22Rv1 (cell line): ENCODE data around the gene INPP5A.

Experiments used
- H3K27ac ChIP-seq: fragments of 450-650 bp; 2 replicates; pipeline ENCODE4 v1.5.1; 2017
- ZFX ChIP-seq: fragments of 450-650 bp; IDR thresholded peaks from 2 replicates; pipeline ENCODE4 v1.6.1; 2017; ENCODE audit warnings: antibody characterized with exemption, borderline replicate concordance
- TF ChIP-seq, protein P1 (sequence below): fragments of 450-650 bp; IDR thresholded peaks from 2 replicates; pipeline ENCODE4 v1.5.1; 2017; ENCODE audit warnings: mild to moderate bottlenecking

Gene INPP5A

DNA sequence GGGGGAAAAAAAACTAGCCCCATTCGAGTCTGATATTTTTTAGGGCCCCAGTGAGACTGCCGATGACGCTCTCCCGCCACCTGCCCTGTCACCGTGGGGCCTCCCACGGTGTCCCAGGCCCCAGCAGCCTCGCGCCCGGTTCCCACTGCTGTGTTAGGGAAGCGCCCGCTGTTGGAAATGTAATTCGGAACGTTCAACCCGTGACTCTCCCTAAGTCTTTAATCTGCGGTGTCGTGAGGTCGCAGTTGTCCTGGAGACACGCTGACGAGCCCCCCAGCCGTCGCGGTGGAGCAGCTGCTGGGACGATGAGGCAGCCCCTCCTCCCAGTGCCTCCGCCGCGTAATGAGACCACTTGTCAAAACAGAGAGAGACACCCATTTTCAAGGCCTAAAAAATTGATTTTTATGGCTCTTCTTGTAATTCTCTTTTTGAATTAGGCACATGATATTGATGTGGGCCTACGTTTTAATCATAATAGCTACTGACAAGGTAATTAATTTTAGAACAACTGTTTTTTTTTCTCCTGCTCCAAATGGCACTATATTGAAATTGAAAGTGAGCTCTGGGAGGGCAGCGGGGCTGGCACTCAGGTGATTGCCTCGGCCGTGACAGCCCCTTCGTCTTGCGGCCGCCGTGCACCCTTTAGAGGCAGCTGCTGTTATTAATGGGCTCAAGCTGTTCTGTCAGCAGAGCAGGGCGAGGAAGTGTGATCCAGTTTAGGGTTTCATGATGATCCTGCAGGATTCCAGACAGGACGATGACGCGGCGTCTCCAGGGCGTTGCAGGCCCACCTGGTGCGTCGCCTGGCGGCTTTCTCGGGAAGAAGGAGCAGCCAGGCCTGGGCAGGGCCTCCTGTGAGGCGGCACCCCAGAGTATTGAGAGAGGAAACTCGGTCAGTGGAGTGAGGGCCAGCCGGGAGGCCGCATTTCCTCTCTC is 185.1 kb downstream of the INPP5A start:
- TF ChIP-seq, protein P1, sequence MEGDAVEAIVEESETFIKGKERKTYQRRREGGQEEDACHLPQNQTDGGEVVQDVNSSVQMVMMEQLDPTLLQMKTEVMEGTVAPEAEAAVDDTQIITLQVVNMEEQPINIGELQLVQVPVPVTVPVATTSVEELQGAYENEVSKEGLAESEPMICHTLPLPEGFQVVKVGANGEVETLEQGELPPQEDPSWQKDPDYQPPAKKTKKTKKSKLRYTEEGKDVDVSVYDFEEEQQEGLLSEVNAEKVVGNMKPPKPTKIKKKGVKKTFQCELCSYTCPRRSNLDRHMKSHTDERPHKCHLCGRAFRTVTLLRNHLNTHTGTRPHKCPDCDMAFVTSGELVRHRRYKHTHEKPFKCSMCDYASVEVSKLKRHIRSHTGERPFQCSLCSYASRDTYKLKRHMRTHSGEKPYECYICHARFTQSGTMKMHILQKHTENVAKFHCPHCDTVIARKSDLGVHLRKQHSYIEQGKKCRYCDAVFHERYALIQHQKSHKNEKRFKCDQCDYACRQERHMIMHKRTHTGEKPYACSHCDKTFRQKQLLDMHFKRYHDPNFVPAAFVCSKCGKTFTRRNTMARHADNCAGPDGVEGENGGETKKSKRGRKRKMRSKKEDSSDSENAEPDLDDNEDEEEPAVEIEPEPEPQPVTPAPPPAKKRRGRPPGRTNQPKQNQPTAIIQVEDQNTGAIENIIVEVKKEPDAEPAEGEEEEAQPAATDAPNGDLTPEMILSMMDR: no peak
- no peak for TF ChIP-seq ZFX
- no peak overlapping the region for H3K27ac ChIP-seq

DNA sequence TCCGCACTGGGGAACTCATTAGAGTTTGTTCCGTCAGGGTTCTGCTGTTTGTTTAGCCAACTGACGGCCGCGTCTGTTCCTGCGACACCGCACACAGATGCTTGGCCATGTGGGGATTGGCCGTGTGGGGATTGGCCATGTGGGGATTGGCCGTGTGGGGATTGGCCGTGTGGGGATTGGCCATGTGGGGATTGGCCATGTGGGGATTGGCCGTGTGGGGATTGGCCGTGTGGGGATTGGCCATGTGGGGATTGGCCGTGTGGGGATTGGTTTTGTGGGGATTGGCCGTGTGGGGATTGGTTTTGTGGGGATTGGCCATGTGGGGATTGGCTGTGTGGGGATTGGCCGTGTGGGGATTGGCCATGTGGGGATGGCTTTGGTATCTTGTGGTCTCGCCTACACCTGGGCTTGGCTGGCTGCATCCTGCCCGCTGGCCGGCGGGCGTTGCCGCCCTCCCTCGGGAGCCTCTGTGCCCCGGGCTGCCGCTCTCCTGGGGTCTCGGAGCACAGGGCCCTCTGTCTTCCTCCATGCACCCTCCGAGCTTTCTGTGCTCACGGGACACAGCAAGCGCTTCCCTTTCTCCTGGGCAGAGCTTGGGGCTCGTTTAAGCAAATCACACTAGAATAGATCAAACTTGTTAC is 185.9 kb downstream of the INPP5A start:
- TF ChIP-seq ZFX: no peak
- TF ChIP-seq, protein P1: no peak
- no peak overlapping the region for H3K27ac ChIP-seq

GRCh38 chr10:132724446-132724845 is 186.9 kb downstream of the INPP5A start:
- no peak overlapping the region for H3K27ac ChIP-seq
- TF ChIP-seq ZFX: no peak
- TF ChIP-seq, protein P1: no peak

DNA sequence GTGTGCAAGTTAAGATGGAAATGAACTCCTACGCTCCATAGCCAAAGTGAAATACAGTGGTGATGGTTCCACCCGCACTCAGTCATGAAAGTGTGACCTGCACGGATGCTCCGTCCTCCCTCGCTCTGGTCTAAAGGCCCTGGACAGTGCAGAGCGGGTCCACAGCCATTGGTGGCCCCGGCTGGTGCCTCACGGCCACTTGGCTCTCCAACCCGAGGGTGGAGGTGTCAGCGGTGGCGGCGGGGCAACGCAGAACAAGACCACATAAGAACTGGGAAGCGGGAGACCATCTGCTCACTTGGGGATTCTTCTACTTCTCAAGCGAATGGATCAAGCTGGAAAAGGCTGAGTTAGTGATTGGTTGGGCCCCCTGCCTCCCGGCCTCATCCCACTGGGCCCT is 187.6 kb downstream of the INPP5A start:
- no peak for TF ChIP-seq ZFX
- TF ChIP-seq, protein P1: no peak
- no peak overlapping the region for H3K27ac ChIP-seq

DNA sequence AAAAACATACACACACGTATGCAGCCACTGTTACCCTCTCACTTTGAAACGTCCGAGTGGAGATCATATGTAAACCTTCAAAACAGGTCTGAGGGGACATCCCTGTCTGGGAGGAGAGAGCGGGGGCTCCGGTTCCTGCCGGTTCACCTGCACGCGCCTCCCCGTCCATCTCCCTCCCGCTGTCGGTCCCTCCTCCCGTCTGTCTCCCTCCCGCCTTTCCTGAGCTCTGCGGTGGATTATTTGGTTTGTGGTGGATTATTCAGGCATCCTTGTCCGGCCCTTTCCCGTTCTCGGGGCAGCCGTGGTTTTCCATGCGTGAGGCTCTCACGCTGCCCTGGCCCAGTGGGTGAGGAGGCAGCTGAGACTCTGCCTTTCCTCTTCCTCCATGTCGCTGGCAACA is 188.6 kb downstream of the INPP5A start:
- TF ChIP-seq, protein P1: no peak
- no peak for TF ChIP-seq ZFX
- no peak overlapping the region for H3K27ac ChIP-seq

DNA sequence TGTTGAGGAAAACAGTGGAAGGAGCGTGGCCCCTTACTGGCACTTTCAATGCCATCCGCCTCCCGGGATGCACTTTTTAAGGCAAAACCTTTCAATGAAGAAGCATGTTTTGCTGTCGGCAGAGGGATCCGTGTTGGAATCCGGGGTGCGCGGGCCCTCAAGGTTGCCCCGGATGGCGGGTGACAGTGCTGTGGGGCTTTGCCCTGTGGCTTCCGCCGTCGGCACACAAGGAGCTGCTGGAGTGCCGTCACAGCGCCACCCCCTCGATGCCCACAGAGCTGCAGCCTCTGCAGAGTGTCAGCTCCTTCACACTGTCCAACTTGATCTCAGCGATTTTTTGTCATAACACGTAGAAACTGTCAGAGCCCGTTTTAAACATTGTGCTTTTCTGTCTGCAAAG is 189.4 kb downstream of the INPP5A start:
- no peak overlapping the region for H3K27ac ChIP-seq
- TF ChIP-seq, protein P1: no peak
- TF ChIP-seq ZFX: no peak

- TF ChIP-seq ZFX: no peak
- TF ChIP-seq, protein P1: no peak
- H3K27ac ChIP-seq: no peak overlapping the region
These were observed 189.8 kb downstream of the INPP5A start for GRCh38 chr10:132727411-132727810.
